Mesodermal cell (in vitro differentiated cells): ENCODE measurements around the gene SYT10.
"Not testable (repeated sequence)": the region's sequence is repeated elsewhere in the genome, so short reads cannot be mapped to it uniquely, and the experiment has no call there.

Source experiments
- H3K27ac ChIP-seq: 2 replicates; pipeline ENCODE4 v1.7.0; 2013; ENCODE audit warnings: mild to moderate bottlenecking, low read depth, low read length, moderate library complexity; ENCODE audit not compliant: severe bottlenecking
- H3K36me3 ChIP-seq: 2 replicates; pipeline ENCODE4 v1.7.1; 2013; ENCODE audit warnings: mild to moderate bottlenecking, low read length, moderate library complexity; ENCODE audit not compliant: control insufficient read depth, insufficient read depth
- H3K4me1 ChIP-seq: one replicate; pipeline ENCODE4 v1.7.1; 2013; ENCODE audit warnings: mild to moderate bottlenecking, low read length; ENCODE audit not compliant: insufficient read depth, control insufficient read depth, poor library complexity, severe bottlenecking
- H3K4me3 ChIP-seq: 2 replicates; pipeline ENCODE4 v1.7.0; 2013; ENCODE audit warnings: low read length, control low read depth, mild to moderate bottlenecking; ENCODE audit not compliant: insufficient read depth, poor library complexity, severe bottlenecking; ENCODE audit errors: extremely low read depth
- H3K9me3 ChIP-seq: 2 replicates; pipeline ENCODE4 v1.7.1; 2013; ENCODE audit warnings: mild to moderate bottlenecking, low read length, moderate library complexity; ENCODE audit not compliant: control insufficient read depth
- WGBS, 2 experiments: methylation state at CpG; one replicate each; pipeline ENCODE4 v1.1.5; 2013; ENCODE audit warnings: missing lambda C conversion rate in 2 of 2; ENCODE audit not compliant: insufficient coverage in 2 of 2; 5-methylcytosine and 5-hydroxymethylcytosine counted together

SYT10 gene

GRCh38 chr12:33357181-33357580 lies 82.4 kb downstream of the SYT10 start:
- H3K4me3 ChIP-seq = no peak overlapping the region
- no peaks in the 10 kb centered on the region for H3K9me3 ChIP-seq
- no peaks in the 10 kb centered on the region for H3K36me3 ChIP-seq
- WGBS, 2 experiments = 83 to 100% methylated on average over 1 to 2 of the region's 2 CpGs
- H3K4me1 ChIP-seq = no peaks in the 10 kb centered on the region
- H3K27ac ChIP-seq = no peak overlapping the region

GRCh38 chr12:33349791-33350190 lies 89.8 kb downstream of the SYT10 start:
- Histone ChIP-seq H3K4me1 (no peaks in the 10 kb centered on the region), H3K4me3 (no peak overlapping the region), H3K9me3 (no peaks in the 10 kb centered on the region), H3K36me3 (no peaks in the 10 kb centered on the region), H3K27ac (no peak overlapping the region)

- not testable (repeated sequence) for H3K4me1 ChIP-seq, H3K36me3 ChIP-seq, H3K4me3 ChIP-seq, H3K27ac ChIP-seq, H3K9me3 ChIP-seq
- 82 to 90% methylated on average over 14 of the region's 15 CpGs for WGBS, 2 experiments
Measured at GRCh38 chr12:33331961-33332398, 107.6 kb downstream of the SYT10 start.

- no CpG with 5 or more reads among the region's 2 CpGs for WGBS, 2 experiments
Measured at GRCh38 chr12:33330940-33331339, 108.7 kb downstream of the SYT10 start.

More at GRCh38 chr12:33330940-33331339, 108.7 kb downstream of the SYT10 start:
- no peaks in the 10 kb centered on the region for H3K9me3 ChIP-seq
- H3K36me3 ChIP-seq = no peaks in the 10 kb centered on the region
- no peak overlapping the region for H3K4me3 ChIP-seq
- no peak overlapping the region for H3K27ac ChIP-seq
- H3K4me1 ChIP-seq = no peaks in the 10 kb centered on the region
